ENCODE data around the gene TMEM9B.

Gene TMEM9B

GRCh38 chr11:8928205-8928604 lies 36.0 kb downstream of the TMEM9B start:
- DNase-seq: no peak

DNA sequence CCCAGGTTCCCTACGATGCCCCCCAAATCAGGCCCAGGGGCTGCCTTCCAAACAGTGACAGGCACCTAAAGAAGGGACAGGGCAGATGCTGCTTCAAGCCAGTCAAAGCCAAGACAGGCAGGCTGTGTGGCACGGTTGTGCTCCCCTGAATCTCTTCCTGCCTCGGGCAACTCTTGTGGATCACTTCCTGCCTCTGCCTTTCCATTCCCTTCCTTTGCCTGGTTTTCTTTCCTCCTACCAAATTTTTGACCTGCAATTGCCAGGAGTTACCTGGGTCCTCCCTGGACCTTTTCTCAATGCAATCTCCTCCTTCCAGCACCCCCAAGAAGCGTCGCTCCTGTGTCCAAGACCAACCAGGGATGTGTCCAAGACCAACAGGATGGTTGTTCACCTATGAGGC lies 37.0 kb downstream of the TMEM9B start:
- no peak for DNase-seq

DNA sequence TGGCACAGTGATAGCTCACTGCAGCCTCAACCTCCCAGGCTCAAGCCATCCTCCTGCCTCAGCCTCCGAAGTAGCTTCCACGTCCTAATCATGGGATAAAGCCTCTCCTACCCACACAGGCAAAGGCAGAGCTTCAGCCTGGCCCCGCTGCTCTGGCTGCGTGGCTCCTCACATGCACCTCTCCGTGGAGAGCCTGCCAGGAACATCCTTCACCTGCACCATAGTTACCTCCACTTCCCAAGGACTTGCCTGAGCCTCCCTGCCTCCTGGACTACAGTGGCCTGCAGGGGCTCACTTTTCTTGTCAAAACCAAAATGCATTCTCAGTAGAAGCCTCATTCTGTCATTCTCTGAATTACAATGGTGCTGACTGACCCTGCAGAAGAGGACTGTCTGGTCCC lies 38.0 kb downstream of the TMEM9B start:
- no peak for DNase-seq

DNA sequence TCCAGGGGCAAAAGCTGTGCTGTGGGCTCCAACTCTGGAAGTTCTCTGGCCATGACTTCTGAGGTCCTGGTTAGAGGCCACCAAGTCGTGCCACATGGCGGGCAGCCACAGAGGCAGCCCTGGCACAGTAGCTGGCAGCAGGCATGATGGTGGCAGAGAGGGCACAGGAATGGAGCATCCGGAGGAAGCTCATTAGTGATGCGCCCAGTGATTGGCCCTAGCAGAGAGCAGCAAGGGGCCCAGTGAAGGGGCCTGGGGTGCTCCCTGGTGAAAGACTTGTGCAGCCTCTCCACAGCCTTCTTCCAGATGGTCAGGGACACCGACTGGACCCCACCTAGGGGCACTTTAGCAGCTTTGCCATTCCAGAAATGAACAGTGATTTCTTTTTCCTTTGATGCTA lies 38.5 kb downstream of the TMEM9B start:
- no peak for DNase-seq

- DNase-seq: no peak
Observed at GRCh38 chr11:8922691-8923090, 41.6 kb downstream of the TMEM9B start.

DNA sequence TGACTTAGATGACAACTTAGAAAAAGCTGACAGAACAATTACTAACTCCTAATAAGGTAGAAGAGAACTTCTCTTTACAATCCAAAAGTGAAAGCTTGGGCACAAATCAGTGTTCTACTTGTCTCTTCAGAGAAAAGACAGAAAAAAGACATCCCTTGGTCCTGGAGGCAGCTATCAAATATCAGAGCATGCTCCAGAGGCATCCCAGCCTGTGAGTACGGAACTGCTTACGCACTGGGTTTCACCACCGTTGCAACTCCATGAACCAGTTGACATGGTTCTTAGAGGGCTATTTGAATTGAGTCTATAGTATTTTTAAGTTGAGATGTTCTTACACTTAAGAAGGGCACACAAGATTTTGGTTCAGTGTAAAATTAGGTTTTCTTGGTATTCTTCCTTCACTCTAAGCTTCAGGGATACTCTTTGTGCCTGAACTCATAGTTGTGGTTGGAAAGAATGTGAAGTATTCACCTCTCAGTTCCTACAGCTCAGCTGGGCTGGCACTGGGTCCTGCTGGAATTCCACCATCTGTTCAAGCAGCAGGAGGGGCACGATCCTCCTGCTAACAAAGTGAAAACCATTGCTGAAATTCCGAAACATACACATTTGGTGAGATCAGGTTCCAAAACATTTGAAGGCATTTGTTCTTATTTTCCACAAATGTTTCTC lies 47.0 kb downstream of the TMEM9B start:
- DNase-seq: no peak

DNA sequence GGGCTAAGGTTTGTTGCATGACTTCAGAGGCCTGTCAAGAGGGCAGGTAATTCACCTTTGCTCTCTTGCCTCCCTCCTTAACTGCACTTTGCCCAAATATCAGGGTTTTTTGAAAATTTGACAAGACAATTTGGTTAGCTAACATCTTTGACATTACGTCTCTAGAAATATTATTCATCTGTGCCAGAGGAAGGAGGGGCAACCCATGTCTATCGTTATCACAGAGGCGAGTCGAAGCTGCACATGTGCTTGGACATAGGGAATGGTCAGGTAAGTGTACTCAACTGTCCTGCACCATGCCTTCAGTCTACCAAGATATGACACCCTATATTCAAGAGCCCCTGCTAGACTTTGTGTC lies 49.6 kb downstream of the TMEM9B start:
- no peak for DNase-seq

DNA sequence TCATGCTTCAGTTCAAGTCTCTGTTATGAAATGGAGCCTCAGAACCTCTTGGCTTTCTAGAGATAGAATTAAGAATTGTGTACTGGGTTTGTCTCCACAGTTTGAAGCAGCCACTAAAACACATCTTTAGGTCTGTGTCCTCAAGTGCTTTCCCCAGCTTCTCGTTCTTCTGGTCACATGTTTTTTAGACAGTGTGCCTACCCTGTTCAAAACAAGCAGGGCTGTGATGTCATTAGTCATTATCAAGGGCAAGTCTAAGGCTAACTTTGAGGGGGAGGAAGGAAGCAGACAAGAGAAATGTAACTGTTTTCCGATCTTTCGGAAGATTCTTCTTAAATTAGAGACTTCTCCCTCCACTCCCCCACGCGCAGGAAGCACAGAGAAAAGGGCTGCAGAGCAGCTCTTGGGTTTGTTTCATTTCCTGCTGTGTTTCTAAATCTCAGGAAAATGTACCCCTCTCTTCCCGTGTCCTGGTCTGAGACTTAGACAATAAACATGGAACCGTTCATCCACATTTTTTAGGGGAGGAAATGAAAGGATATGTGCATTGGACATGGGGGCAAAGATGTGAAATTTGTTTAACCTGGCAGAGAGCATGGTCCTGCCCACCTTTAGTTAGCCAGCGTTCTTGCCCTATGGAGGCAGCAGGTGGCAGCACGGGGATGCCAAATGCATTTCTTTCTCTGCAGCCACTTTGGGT lies 50.1 kb downstream of the TMEM9B start:
- no peak for DNase-seq

GRCh38 chr11:8911029-8911823 lies 53.0 kb downstream of the TMEM9B start, which contains the start of gene AKIP1:
Gene AKIP1, plus strand, starts transcription at chr11:8911189. Its CDS starts 261 bp downstream, at chr11:8911450.
- peak; percentile 69 for DNase-seq

DNA sequence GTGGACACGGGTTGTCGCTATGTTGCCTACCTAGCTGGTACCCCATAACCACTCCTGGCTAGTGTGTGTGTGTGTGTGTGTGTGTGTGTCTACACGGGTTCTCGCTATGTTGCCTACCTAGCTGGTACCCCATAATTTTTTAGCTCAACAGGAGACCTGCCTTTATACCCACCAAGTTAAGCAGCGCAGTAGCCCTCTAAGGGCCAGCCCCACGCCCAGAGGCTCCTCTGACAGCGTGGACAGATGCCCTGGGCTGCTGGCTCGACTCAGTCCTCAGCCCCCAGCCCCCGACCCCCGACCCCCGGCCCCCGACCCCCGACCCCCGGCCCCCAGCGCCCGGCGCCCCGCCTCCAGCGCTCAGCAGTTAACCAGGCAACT lies 53.6 kb downstream of the TMEM9B start:
- DNase-seq: no peak

- no peak for DNase-seq
Observed at GRCh38 chr11:8908099-8908498, 56.1 kb downstream of the TMEM9B start.

DNA sequence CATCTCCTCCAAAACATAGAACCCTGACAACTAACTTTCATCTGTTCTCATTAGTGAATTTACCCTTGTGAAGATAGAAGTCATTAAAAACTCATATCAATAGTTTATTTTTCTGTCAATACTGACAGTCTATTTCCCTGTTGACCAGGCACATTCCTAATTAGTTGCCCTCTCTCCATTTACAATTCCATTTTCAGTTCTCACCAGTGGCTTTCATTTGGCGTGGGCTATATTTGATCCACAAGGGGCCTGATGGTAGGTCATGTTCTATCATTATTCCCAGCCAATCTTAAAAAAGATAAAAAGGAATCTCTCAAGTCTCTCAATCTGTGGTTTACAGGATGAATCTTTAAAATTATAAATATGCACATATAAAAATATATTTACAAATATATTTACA lies 57.1 kb downstream of the TMEM9B start:
- DNase-seq: no peak

DNA sequence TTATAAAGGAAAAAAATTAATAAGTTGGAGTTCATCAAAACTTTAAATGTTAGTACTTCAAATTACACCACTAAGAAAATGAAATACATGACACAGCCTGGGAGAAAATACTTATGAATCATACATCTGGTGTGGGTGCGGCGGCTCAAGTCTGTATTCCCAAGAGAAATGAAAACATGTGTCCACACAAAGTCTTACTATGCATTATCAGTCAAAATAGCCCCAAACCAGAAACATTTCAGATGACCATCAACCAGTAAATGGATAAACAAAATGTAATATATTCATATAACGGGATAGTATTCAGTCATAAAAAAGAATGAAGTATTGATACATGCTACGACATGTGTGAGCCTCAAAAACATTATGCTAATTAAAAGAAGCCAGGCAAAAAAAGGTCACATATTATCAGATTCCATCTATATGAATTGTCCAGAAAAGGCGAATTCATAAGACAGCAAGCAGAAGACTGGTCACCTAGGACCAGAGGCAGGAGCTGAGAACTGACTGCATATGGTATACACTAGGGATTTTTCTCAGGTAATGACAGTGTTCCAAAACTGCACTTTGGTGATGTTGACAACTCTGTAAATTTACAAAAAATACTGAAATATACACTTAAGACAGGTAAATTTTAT lies 58.6 kb downstream of the TMEM9B start:
- no peak for DNase-seq

- DNase-seq: no peak
Observed at GRCh38 chr11:8899119-8899753, 65.0 kb downstream of the TMEM9B start.
